Parathyroid adenoma (tissue), 2 donors: ENCODE results near the gene CAMK2B.

Source experiments
- H2AFZ ChIP-seq: fragments of 300-600 bp; sonication (generic); one replicate; pipeline ENCODE4 v1.7.0; 2017; ENCODE audit warnings: antibody characterized with exemption, mild to moderate bottlenecking
- H3K27ac ChIP-seq: fragments of 300-600 bp; sonication (generic); one replicate; pipeline ENCODE4 v1.7.0; 2017
- H3K27me3 ChIP-seq: fragments of 300-600 bp; sonication (generic); one replicate; pipeline ENCODE4 v1.7.0; 2017; ENCODE audit warnings: low read length; ENCODE audit not compliant: control insufficient read depth, insufficient read depth
- H3K36me3 ChIP-seq: fragments of 300-600 bp; sonication (generic); one replicate; pipeline ENCODE4 v1.7.0; 2017; ENCODE audit warnings: low read length; ENCODE audit not compliant: control insufficient read depth, insufficient read depth
- H3K4me1 ChIP-seq: fragments of 300-600 bp; sonication (generic); one replicate; pipeline ENCODE4 v1.7.0; 2017; ENCODE audit warnings: control low read depth
- H3K4me2 ChIP-seq: fragments of 300-600 bp; sonication (generic); one replicate; pipeline ENCODE4 v1.7.0; 2017; ENCODE audit warnings: low read length
- H3K4me3 ChIP-seq: fragments of 300-600 bp; sonication (generic); one replicate; pipeline ENCODE4 v1.7.0; 2017; ENCODE audit warnings: low read depth, low read length
- H3K79me2 ChIP-seq: fragments of 300-600 bp; sonication (generic); one replicate; pipeline ENCODE4 v1.7.0; 2017; ENCODE audit warnings: control low read depth
- H3K9ac ChIP-seq: fragments of 300-600 bp; sonication (generic); one replicate; pipeline ENCODE4 v1.7.0; 2017; ENCODE audit warnings: mild to moderate bottlenecking
- H3K9me3 ChIP-seq: fragments of 300-600 bp; sonication (generic); one replicate; pipeline ENCODE4 v1.7.0; 2017; ENCODE audit warnings: low read length; ENCODE audit not compliant: control insufficient read depth
- CTCF ChIP-seq: fragments of 300-600 bp; sonication (generic); IDR thresholded peaks from one replicate; pipeline ENCODE4 v1.7.0; 2017; ENCODE audit warnings: antibody characterized with exemption, mild to moderate bottlenecking
- donor health status: primary hyperparathyroidism.

CAMK2B gene

DNA sequence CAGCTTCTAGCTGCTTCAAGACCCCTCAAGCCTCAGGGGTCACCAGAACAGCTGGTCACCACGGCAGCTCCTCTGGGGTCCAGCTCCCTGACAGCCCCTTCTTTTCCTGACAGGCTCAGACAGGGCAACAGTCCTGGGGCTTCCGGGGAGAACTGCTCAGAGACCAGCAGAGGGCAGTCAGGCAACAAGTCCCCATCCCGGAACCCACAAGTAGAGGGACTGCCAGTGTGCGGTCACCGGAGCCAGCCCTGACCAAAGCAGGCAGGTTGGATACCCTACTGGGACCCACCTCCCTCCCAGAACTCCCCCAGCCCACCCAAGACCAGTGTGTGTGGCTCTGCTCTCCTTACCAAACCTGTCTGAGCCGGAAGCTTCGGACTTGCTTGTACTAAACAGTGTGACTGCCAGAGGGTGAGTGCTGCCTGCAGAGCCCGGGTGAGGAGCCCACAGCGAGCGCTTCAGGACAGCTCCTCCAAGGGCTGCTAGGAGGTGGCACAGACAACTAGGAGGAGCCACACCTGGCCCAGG lies 84.3 kb downstream of the CAMK2B start:
- H3K27ac ChIP-seq, result no peak overlapping the region
- H3K36me3 ChIP-seq, result no peaks in the 10 kb centered on the region
- H3K9ac ChIP-seq, result no peak overlapping the region
- no peaks in the 10 kb centered on the region for H3K27me3 ChIP-seq
- H3K4me1 ChIP-seq, result no peaks in the 10 kb centered on the region
- H3K79me2 ChIP-seq, result no peaks in the 10 kb centered on the region
- peak overlapping the region; percentile 34 for H3K4me2 ChIP-seq
- H3K9me3 ChIP-seq, result no peaks in the 10 kb centered on the region
- peak overlapping the region; percentile 43 for H2AFZ ChIP-seq
- H3K4me3 ChIP-seq, result no peak overlapping the region
- TF ChIP-seq CTCF, result peak; percentile 53

- H3K27me3 ChIP-seq, result no peaks in the 10 kb centered on the region
- no peaks in the 10 kb centered on the region for H3K79me2 ChIP-seq
- no peaks in the 10 kb centered on the region for H3K36me3 ChIP-seq
- no peaks in the 10 kb centered on the region for H3K9me3 ChIP-seq
- no peak overlapping the region for H3K9ac ChIP-seq
- no peak overlapping the region for H3K27ac ChIP-seq
- no peaks in the 10 kb centered on the region for H3K4me1 ChIP-seq
- no peak for TF ChIP-seq CTCF
- no peak overlapping the region for H2AFZ ChIP-seq
- H3K4me3 ChIP-seq, result no peak overlapping the region
- H3K4me2 ChIP-seq, result no peak overlapping the region
Measured at GRCh38 chr7:44240376-44240775, 85.0 kb downstream of the CAMK2B start.

DNA sequence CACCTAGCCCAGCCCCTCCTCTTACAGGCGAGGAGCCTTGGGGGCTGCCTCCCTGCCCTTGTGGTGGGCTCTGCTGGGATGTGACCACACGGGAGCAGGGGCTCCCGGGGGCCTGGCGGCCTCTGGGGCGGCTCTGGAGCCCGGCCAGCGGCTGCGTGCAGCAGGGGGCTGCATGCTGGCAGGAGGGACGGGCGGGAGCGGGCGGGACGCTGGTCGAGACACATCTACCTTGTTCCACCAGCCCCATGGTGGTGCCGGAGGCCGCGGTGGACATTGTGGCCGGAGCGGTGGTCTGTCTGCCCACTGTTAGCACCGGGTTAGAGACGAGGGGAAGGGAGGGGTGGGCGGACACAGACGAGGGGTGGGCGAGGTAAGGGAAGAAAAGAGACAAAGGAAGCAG lies 86.0 kb downstream of the CAMK2B start:
- H3K4me1 ChIP-seq, result no peaks in the 10 kb centered on the region
- TF ChIP-seq CTCF, result no peak
- no peak overlapping the region for H3K27ac ChIP-seq
- H3K79me2 ChIP-seq, result no peaks in the 10 kb centered on the region
- H3K36me3 ChIP-seq, result no peaks in the 10 kb centered on the region
- no peak overlapping the region for H3K4me3 ChIP-seq
- H3K9ac ChIP-seq, result no peak overlapping the region
- no peaks in the 10 kb centered on the region for H3K27me3 ChIP-seq
- no peak overlapping the region for H3K4me2 ChIP-seq
- no peaks in the 10 kb centered on the region for H3K9me3 ChIP-seq
- no peak overlapping the region for H2AFZ ChIP-seq

DNA sequence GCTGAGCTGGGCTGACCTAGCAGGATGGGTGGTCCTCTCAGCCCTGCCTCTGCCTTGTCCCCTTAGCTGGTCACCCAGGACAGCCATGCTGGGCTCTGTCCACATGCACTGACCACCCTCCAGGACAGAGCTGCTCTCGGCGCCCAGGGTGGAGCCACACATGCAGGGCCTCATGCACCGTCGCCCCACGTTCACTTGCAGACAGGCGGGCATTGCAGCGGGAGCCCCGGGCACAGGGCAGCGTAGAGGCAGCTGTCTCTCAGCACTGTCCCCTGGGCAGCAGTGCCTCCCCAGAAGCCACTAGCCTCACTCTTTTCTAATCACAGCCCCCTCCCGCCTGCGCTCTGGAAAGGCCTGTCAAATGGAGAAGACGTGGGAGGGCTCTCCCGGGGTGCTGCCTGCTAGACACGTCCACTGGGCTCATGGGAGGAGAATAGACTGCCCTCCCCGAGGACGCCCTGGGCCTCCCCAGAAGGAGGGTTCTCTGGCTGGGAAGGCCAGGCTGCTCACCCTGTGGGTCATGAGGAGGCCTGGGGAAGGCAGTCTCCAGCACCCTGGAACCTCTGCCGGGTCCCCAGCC lies 87.2 kb downstream of the CAMK2B start:
- no peak overlapping the region for H3K9ac ChIP-seq
- H3K79me2 ChIP-seq, result no peaks in the 10 kb centered on the region
- H3K4me3 ChIP-seq, result no peak overlapping the region
- H3K4me1 ChIP-seq, result no peaks in the 10 kb centered on the region
- no peak overlapping the region for H3K4me2 ChIP-seq
- H3K27me3 ChIP-seq, result no peaks in the 10 kb centered on the region
- TF ChIP-seq CTCF, result no peak
- H3K27ac ChIP-seq, result no peak overlapping the region
- H3K9me3 ChIP-seq, result no peaks in the 10 kb centered on the region
- H2AFZ ChIP-seq, result no peak overlapping the region
- H3K36me3 ChIP-seq, result no peaks in the 10 kb centered on the region

GRCh38 chr7:44237696-44238095 lies 87.7 kb downstream of the CAMK2B start:
- Histone ChIP-seq H2AFZ (no peak overlapping the region), H3K27me3 (no peaks in the 10 kb centered on the region), H3K4me3 (no peak overlapping the region), H3K36me3 (no peaks in the 10 kb centered on the region), H3K9me3 (no peaks in the 10 kb centered on the region), H3K4me1 (no peaks in the 10 kb centered on the region), H3K27ac (no peak overlapping the region), H3K9ac (no peak overlapping the region), H3K79me2 (no peaks in the 10 kb centered on the region), H3K4me2 (no peak overlapping the region)
- no peak for TF ChIP-seq CTCF
